Measurements from ENCODE around the gene ADGRF1.

The ADGRF1 gene

GRCh38 chr6:47047479-47048407 is 5.6 kb upstream of the ADGRF1 start:
- no peak overlapping the region for H3K9ac ChIP-seq (ENCODE audit: low read depth, low read length, poor library complexity, severe bottlenecking)
- H3K4me3 ChIP-seq (ENCODE audit: low read length, poor library complexity, severe bottlenecking): no peak overlapping the region
- peak overlapping the region; percentile 22 for H3K4me2 ChIP-seq (ENCODE audit: low read depth, low read length, poor library complexity, severe bottlenecking)
- H3K27me3 ChIP-seq (ENCODE audit: insufficient read depth, low read length, poor library complexity, severe bottlenecking): no peaks in the 10 kb centered on the region
- H3K9me3 ChIP-seq (ENCODE audit: insufficient read depth, low read depth, low read length): no peaks in the 10 kb centered on the region
- no peaks in the 10 kb centered on the region for H3K4me1 ChIP-seq (ENCODE audit: insufficient read depth, low read length, poor library complexity, severe bottlenecking)
- no peaks in the 10 kb centered on the region for H3K9me2 ChIP-seq (replicated peaks; ENCODE audit: low read depth, low read length)
- no peaks in the 10 kb centered on the region for H3K36me3 ChIP-seq (ENCODE audit: insufficient read depth, low read length)
- no peaks in the 10 kb centered on the region for H3K79me2 ChIP-seq (ENCODE audit: insufficient read depth, low read length)
- H4K20me1 ChIP-seq (ENCODE audit: insufficient read depth, low read length, poor library complexity, severe bottlenecking): no peaks in the 10 kb centered on the region
- H2AFZ ChIP-seq (ENCODE audit: low read length): peak overlapping the region; percentile 81
- TF ChIP-seq CTCF (conservative IDR thresholded peaks at IDR 0.05; ENCODE audit: low read length) (peak; percentile 83), EZH2phosphoT487 (IDR thresholded peaks at IDR 0.05; ENCODE audit: borderline replicate concordance) (no peak)
- no peaks in the 10 kb centered on the region for H3F3A ChIP-seq (ENCODE audit: low read depth)

GRCh38 chr6:47047097-47047478 is 5.0 kb upstream of the ADGRF1 start:
- H3K9ac ChIP-seq (ENCODE audit: low read depth, low read length, poor library complexity, severe bottlenecking): no peak overlapping the region
- no peaks in the 10 kb centered on the region for H3K9me3 ChIP-seq (ENCODE audit: insufficient read depth, low read depth, low read length)
- H3K4me1 ChIP-seq (ENCODE audit: insufficient read depth, low read length, poor library complexity, severe bottlenecking): no peaks in the 10 kb centered on the region
- H3K4me3 ChIP-seq (ENCODE audit: low read length, poor library complexity, severe bottlenecking): no peak overlapping the region
- TF ChIP-seq CTCF (conservative IDR thresholded peaks at IDR 0.05; ENCODE audit: low read length) (no peak), EZH2phosphoT487 (IDR thresholded peaks at IDR 0.05; ENCODE audit: borderline replicate concordance) (no peak)
- H3F3A ChIP-seq (ENCODE audit: low read depth): no peaks in the 10 kb centered on the region
- no peaks in the 10 kb centered on the region for H3K9me2 ChIP-seq (replicated peaks; ENCODE audit: low read depth, low read length)
- no peaks in the 10 kb centered on the region for H3K79me2 ChIP-seq (ENCODE audit: insufficient read depth, low read length)
- no peaks in the 10 kb centered on the region for H3K36me3 ChIP-seq (ENCODE audit: insufficient read depth, low read length)
- no peaks in the 10 kb centered on the region for H3K27me3 ChIP-seq (ENCODE audit: insufficient read depth, low read length, poor library complexity, severe bottlenecking)
- peak overlapping the region; percentile 81 for H2AFZ ChIP-seq (ENCODE audit: low read length)
- H3K4me2 ChIP-seq (ENCODE audit: low read depth, low read length, poor library complexity, severe bottlenecking): peak overlapping the region; percentile 22
- no peaks in the 10 kb centered on the region for H4K20me1 ChIP-seq (ENCODE audit: insufficient read depth, low read length, poor library complexity, severe bottlenecking)

GRCh38 chr6:47044397-47044796 is 2.3 kb upstream of the ADGRF1 start:
- Histone ChIP-seq H3K4me3 (ENCODE audit: low read length, poor library complexity, severe bottlenecking) (no peak overlapping the region), H3K9ac (ENCODE audit: low read depth, low read length, poor library complexity, severe bottlenecking) (no peak overlapping the region), H3F3A (ENCODE audit: low read depth) (no peaks in the 10 kb centered on the region), H4K20me1 (ENCODE audit: insufficient read depth, low read length, poor library complexity, severe bottlenecking) (no peaks in the 10 kb centered on the region), H3K4me1 (ENCODE audit: insufficient read depth, low read length, poor library complexity, severe bottlenecking) (no peaks in the 10 kb centered on the region), H3K36me3 (ENCODE audit: insufficient read depth, low read length) (no peaks in the 10 kb centered on the region), H3K4me2 (ENCODE audit: low read depth, low read length, poor library complexity, severe bottlenecking) (no peak overlapping the region), H3K9me2 (replicated peaks; ENCODE audit: low read depth, low read length) (no peaks in the 10 kb centered on the region), H3K27me3 (ENCODE audit: insufficient read depth, low read length, poor library complexity, severe bottlenecking) (no peaks in the 10 kb centered on the region), H2AFZ (ENCODE audit: low read length) (no peak overlapping the region), H3K79me2 (ENCODE audit: insufficient read depth, low read length) (no peaks in the 10 kb centered on the region), H3K9me3 (ENCODE audit: insufficient read depth, low read depth, low read length) (no peaks in the 10 kb centered on the region)
- TF ChIP-seq EZH2phosphoT487 (IDR thresholded peaks at IDR 0.05; ENCODE audit: borderline replicate concordance): no peak
- no peak for TF ChIP-seq CTCF (conservative IDR thresholded peaks at IDR 0.05; ENCODE audit: low read length)

Measured in Loucy (cell line).